ENCODE data around the gene CCDC170.

DNA sequence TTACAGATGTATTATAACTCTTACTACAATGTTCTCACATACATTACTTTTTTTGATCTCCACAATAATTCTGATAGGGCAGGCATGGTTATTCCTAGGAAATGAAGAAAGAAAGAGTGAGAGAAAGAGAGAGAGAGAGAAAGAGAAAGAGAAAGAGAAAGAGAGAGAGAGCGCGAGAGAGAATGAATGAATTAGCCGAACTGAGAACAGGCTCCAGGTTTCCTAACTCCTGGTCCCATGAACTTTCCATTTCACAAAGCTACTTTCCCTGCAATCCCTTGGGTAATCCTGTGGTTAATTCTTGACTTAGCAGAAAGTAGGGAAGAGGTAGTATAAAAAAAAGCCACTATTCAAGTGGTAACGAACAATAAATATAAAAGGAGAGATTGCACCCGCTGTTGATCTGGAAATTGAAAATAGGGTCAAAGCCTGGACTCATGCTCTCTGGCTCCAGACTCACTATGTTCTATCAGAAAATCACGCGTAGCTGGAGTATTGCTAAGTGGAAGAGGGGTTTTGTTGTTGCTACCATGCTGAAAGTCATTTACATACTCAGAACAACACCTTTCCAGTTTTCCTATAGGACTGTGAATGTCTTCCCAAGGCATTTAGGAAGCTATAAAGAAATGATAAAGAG lies 131.2 kb downstream of the CCDC170 start:
- TF ChIP-seq, protein P1, sequence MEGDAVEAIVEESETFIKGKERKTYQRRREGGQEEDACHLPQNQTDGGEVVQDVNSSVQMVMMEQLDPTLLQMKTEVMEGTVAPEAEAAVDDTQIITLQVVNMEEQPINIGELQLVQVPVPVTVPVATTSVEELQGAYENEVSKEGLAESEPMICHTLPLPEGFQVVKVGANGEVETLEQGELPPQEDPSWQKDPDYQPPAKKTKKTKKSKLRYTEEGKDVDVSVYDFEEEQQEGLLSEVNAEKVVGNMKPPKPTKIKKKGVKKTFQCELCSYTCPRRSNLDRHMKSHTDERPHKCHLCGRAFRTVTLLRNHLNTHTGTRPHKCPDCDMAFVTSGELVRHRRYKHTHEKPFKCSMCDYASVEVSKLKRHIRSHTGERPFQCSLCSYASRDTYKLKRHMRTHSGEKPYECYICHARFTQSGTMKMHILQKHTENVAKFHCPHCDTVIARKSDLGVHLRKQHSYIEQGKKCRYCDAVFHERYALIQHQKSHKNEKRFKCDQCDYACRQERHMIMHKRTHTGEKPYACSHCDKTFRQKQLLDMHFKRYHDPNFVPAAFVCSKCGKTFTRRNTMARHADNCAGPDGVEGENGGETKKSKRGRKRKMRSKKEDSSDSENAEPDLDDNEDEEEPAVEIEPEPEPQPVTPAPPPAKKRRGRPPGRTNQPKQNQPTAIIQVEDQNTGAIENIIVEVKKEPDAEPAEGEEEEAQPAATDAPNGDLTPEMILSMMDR (IDR thresholded peaks at IDR 0.05; ENCODE audit: poor library complexity), result no peak
- TF ChIP-seq EZH2phosphoT487 (IDR thresholded peaks at IDR 0.05; ENCODE audit: low read depth, severe bottlenecking, unreplicated experiment) (no peak), EZH2 (IDR thresholded peaks at IDR 0.05; ENCODE audit: borderline replicate concordance) (no peak)
